Stomach (tissue), 9 donors: Measurements from ENCODE around the gene BFSP1. TPM values are rescaled to one million over a fixed set of nuclear protein-coding genes. Genes with fewer than 3 reads are reported as not detected.

Experiments used
- DNase-seq, 2 donors: peaks; one replicate each; pipeline versions ENCODE4 v3.0.0 to v3.0.0-alpha.2; 2013 to 2019
- H3K27ac ChIP-seq, 5 donors: fragments of 200-600 bp in 4 of 5; sonication (generic) in 4 of 5; one replicate each; pipeline ENCODE4 v1.5.1; 2013 to 2019; ENCODE audit warnings: mild to moderate bottlenecking in 1 of 5, moderate library complexity in 1 of 5
- H3K27me3 ChIP-seq, 3 donors: fragments of 200-600 bp; sonication (generic); one replicate each; pipeline ENCODE4 v1.5.1; 2017 to 2019; ENCODE audit warnings: mixed run types in 1 of 3
- H3K36me3 ChIP-seq, 4 donors: fragments of 200-600 bp; sonication (generic); 1 replicate in 3 of 4; 2 replicates in 1 of 4; pipeline ENCODE4 v1.5.1; 2016 to 2019
- H3K4me1 ChIP-seq, 4 donors: fragments of 200-600 bp; sonication (generic); one replicate each; pipeline ENCODE4 v1.5.1; 2016 to 2019
- H3K4me3 ChIP-seq, 4 donors: fragments of 200-600 bp; sonication (generic) in 3 of 4; one replicate each; pipeline ENCODE4 v1.5.1; 2016 to 2019; ENCODE audit warnings: mild to moderate bottlenecking in 1 of 4
- H3K9me3 ChIP-seq, 4 donors: fragments of 200-600 bp; sonication (generic); one replicate each; pipeline ENCODE4 v1.5.1; 2016 to 2019
- CTCF ChIP-seq, 7 experiments: fragments of 450-650 bp in 4 of 7; fragments of 200-600 bp in 3 of 7; sonication (generic) in 3 of 7; IDR thresholded peaks; one replicate each; pipeline ENCODE4 v1.5.1; 2016 to 2019; ENCODE audit warnings: antibody characterized with exemption in 7 of 7, control low read depth in 2 of 7, mild to moderate bottlenecking in 1 of 7
- EP300 ChIP-seq: sonication (generic); formaldehyde crosslinking; IDR thresholded peaks from one replicate; pipeline ENCODE4 v1.6.1; 2017; ENCODE audit warnings: antibody characterized with exemption
- POLR2A ChIP-seq, 4 donors: fragments of 450-650 bp; IDR thresholded peaks; one replicate each; pipeline ENCODE4 v1.6.1; 2016; ENCODE audit warnings: antibody characterized with exemption in 4 of 4, control low read depth in 2 of 4, mild to moderate bottlenecking in 1 of 4, moderate library complexity in 1 of 4
- POLR2AphosphoS5 ChIP-seq, 3 donors: sonication (generic); formaldehyde crosslinking; IDR thresholded peaks; one replicate each; pipeline ENCODE4 v1.6.1; 2016; ENCODE audit warnings: antibody characterized with exemption in 3 of 3
- WGBS, 5 donors: extraction: QIAGEN DNeasy Blood & Tissue Kit in 3 of 5; methylation state at CpG; one replicate each; pipeline versions ENCODE4 v1.1.5 to v1.1.7; 2013 to 2018; 5-methylcytosine and 5-hydroxymethylcytosine counted together
- intact Hi-C: fragments of 100-400 bp; cut with DNase I; formaldehyde crosslinking; loops from one replicate; pipeline ENCODE4 v1.15.1; 2023; ENCODE audit warnings: low total_unique reads
- polyA plus RNA-seq, 3 donors: library from polyadenylated mRNA; stranded (reverse); fragments of 200-250 nt; gene quantifications; one replicate each; pipeline ENCODE4 v1.2.3, GENCODE V29; 2013
- total RNA-seq, 5 donors: library from RNA; depleted of rRNA; stranded (reverse); fragments of >200 nt; gene quantifications; one replicate each; pipeline versions ENCODE4 v1.1.0 to v1.2.3, GENCODE V29; 2014 to 2016
- donor health status: healthy with polysubstance abuse.
- donor health status: Bipolar disorder and iron deficiency.
- donor health status: healthy.

The BFSP1 gene
- total and polyA plus RNA-seq, 8 donors, result 0.70 to 7.1 (median 1.7) TPM; not detected in 3

- H3K27ac ChIP-seq, result no peak overlapping the region
- intact Hi-C loops, result no loop called here
- H3K36me3 ChIP-seq, result no peaks in the 10 kb centered on the region
- H3K4me3 ChIP-seq, result no peak overlapping the region
- 84 to 90% (median 86%) methylated on average over 3 of the region's 3 CpGs for WGBS, 5 donors
- peaks cover 0 to 26% (median 19%) of the 10 kb centered on the region in 4 donors for H3K4me1 ChIP-seq
- TF ChIP-seq POLR2A (IDR thresholded peaks at IDR 0.05) (no peak), POLR2AphosphoS5 (IDR thresholded peaks at IDR 0.05) (no peak), CTCF (IDR thresholded peaks at IDR 0.05) (no peak), EP300 (no peak)
- no peak for DNase-seq
- peaks cover 0 to 11% (median 0%) of the 10 kb centered on the region in 3 donors for H3K27me3 ChIP-seq
- H3K9me3 ChIP-seq, result no peaks in the 10 kb centered on the region
Observed at GRCh38 chr20:17534077-17534476, 2.9 kb upstream of the BFSP1 start.

- Histone ChIP-seq H3K4me1 (peaks cover 0 to 26% (median 19%) of the 10 kb centered on the region in 4 donors), H3K36me3 (no peaks in the 10 kb centered on the region), H3K9me3 (no peaks in the 10 kb centered on the region), H3K4me3 (no peak overlapping the region), H3K27me3 (peaks cover 0 to 11% (median 0%) of the 10 kb centered on the region in 3 donors), H3K27ac (no peak overlapping the region)
- TF ChIP-seq CTCF (IDR thresholded peaks at IDR 0.05) (no peak), POLR2A (IDR thresholded peaks at IDR 0.05) (no peak), POLR2AphosphoS5 (IDR thresholded peaks at IDR 0.05) (no peak), EP300 (no peak)
- DNase-seq, result peak in 1 of 2 donors; percentile 59
- intact Hi-C loops, result no loop called here
- WGBS, 5 donors, result 30 to 61% (median 44%) methylated on average over 1 of the region's 1 CpG
Observed at GRCh38 chr20:17533396-17533795, 2.2 kb upstream of the BFSP1 start.

- Histone ChIP-seq H3K4me1 (peaks cover 0 to 18% (median 15%) of the 10 kb centered on the region in 4 donors), H3K9me3 (no peaks in the 10 kb centered on the region), H3K27me3 (peaks cover 0 to 11% (median 0%) of the 10 kb centered on the region in 3 donors), H3K27ac (peak overlapping the region; percentile 67 to 86 (median 82)), H3K4me3 (peak overlapping the region; percentile 55 to 63 (median 60)), H3K36me3 (no peaks in the 10 kb centered on the region)
- no peak for DNase-seq
- no peak for TF ChIP-seq CTCF (IDR thresholded peaks at IDR 0.05)
- TF ChIP-seq POLR2A (IDR thresholded peaks at IDR 0.05), result no peak
- WGBS, 5 donors, result 69 to 79% (median 71%) methylated on average over 5 of the region's 5 CpGs
- intact Hi-C loops, result no loop called here
Observed at GRCh38 chr20:17531665-17532025, 466 bp upstream of the BFSP1 start.

GRCh38 chr20:17530153-17530552, 1.0 kb downstream of the BFSP1 start:
- 86 to 88% (median 86%) methylated on average over 7 of the region's 7 CpGs for WGBS, 5 donors
- no peak for DNase-seq
- Histone ChIP-seq H3K4me1 (peaks cover 0 to 17% (median 15%) of the 10 kb centered on the region in 4 donors), H3K9me3 (no peaks in the 10 kb centered on the region), H3K4me3 (peak overlapping the region in 2 of 4 donors; percentile 55 to 63), H3K36me3 (no peaks in the 10 kb centered on the region), H3K27me3 (peaks cover 0 to 11% (median 0%) of the 10 kb centered on the region in 3 donors), H3K27ac (no peak overlapping the region)
- TF ChIP-seq CTCF (IDR thresholded peaks at IDR 0.05) (no peak), EP300 (no peak)
- intact Hi-C loops, result no loop called here
